Activated naive CD4-positive, alpha-beta T cell treated with anti-CD3 and anti-CD28 coated beads, Interleukin-2, amount 50 U/mL, for 72 hours (primary cell): ENCODE measurements around the gene SSTR3. TPM values are rescaled to one million over a fixed set of nuclear protein-coding genes. Genes with fewer than 3 reads are reported as not detected.
A peak's percentile ranks its signal among the peaks of the same experiment; 100 is the strongest.

ENCODE experiments used
- ATAC-seq, 2 donors: fragments of 150-1000 bp; cut with Tn5 transposase; 2 replicates each; pipeline ENCODE4 v1.10.0; 2021; ENCODE audit warnings: mild to moderate bottlenecking in 2 of 2, moderate library complexity in 2 of 2
- DNase-seq, 2 donors: peaks; one replicate each; pipeline ENCODE4 v3.0.0; 2021 to 2022; ENCODE audit warnings: low spot score in 2 of 2
- H3K27ac Mint-ChIP-seq, 2 donors: one replicate each; pipeline ENCODE4 v1.8.0; 2022; ENCODE audit warnings: mild to moderate bottlenecking in 2 of 2, mixed read lengths in 2 of 2
- H3K36me3 Mint-ChIP-seq, 2 donors: one replicate each; pipeline ENCODE4 v1.8.0; 2022; ENCODE audit warnings: mixed read lengths in 2 of 2
- H3K9me3 Mint-ChIP-seq, 2 donors: one replicate each; pipeline ENCODE4 v1.8.0; 2022; ENCODE audit warnings: mixed read lengths in 2 of 2
- total RNA-seq, 2 donors: library from RNA; stranded (reverse); gene quantifications; one replicate each; pipeline ENCODE4 v1.2.3, GENCODE V29; 2022

Gene SSTR3
- total RNA-seq, 2 donors from 2014 or later: 5.2 to 28.1 TPM

- ATAC-seq (peak; percentile 42 to 46), DNase-seq (peak; percentile 87 to 97)
- H3K9me3 Mint-ChIP-seq: no peaks in the 10 kb centered on the region
Measured at GRCh38 chr22:37198258-37199102, 13.8 kb downstream of the SSTR3 start.

DNA sequence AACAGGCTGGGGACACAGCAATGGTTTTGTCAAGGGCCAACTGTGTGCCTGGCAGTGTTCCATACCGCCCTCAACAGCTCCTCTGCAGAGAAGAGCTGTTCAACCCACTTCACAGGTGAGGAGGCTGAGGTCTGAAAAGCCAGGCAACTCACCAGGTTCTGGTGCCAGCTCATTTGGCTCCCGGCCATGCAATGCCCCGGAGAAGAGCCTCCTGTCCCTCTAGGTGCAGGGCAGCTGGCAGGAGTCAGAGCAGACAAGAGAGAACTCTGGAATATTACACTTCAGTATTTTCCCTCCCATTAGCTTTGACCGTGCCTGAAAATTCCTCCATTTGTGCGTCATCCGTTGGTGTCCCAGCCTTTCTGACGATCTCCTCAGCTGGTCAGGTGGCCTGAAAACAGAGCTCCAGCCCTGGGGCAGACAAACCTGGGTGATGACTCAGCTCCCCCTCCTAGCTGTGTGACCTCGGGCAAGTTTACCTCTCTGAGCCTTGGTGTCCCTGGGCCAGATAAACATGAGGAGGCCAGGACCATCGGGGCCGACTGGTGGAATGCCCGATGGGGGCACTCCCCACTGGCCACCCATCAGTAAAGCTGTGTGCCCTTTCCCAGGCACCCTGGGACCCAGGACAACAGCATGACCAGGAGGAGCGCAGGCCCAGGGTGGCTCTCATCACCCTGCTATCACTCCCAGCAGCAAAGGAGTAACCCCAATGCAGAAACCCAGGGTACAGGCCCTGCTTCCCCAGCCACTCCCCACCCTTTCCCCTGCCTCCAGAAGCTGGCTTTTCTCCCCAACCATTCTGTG is 14.6 kb downstream of the SSTR3 start:
- DNase-seq: no peak
- H3K9me3 Mint-ChIP-seq: no peaks in the 10 kb centered on the region
- peaks cover 9 to 24% of the 10 kb centered on the region in 2 donors for H3K36me3 Mint-ChIP-seq
- H3K27ac Mint-ChIP-seq: peak overlapping the region; percentile 98 to 99
- no peak for ATAC-seq

More at GRCh38 chr22:37198258-37199102, 13.8 kb downstream of the SSTR3 start:
- H3K27ac Mint-ChIP-seq: peak overlapping the region; percentile 98 to 99
- H3K36me3 Mint-ChIP-seq: peaks cover 9 to 20% of the 10 kb centered on the region in 2 donors

DNA sequence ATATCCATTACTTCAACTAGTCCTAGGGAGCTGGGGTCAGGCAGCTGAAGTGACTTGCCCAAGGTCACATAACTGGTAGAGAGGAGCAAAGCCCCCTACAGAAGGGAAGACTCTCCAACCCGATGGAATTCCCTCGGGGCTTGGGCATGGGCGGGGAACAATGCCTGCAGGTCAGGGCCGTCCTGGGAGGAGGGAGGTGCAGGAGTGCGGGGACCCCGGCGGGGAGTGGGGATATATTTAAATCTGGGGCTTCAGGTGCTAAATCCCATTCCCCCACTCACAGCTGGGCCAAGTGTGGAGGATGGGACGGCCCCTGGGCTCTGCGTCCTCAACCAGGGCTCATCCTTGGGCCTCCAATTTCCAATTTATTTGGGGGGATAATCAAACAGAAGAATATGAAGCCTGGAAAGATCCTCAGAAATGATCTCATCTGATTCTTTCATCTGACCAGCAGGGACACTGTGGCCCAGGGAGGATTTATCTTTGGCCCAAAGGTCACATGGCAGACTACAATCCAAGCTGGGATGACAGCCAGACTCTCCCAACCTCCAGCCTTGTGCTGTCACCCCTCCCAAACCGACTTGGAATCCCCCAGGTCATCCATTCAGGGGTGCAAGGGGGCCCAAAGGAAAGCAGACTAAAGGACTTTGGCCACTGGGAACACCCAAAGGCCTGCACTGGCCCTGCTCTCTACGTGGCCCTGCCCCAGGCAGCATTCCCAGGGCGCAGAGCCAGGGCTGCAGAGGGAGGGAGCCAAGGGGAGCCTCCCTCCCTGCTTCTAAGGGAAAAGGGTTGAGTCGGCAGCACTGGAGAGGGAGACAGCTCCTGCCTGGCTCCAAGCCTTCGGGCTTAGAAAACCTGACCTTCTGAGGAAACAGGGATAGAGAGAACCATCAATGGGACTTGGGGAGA is 15.5 kb downstream of the SSTR3 start:
- Mint-ChIP-seq H3K27ac (peak overlapping the region in 1 of 2 donors; percentile 98), H3K9me3 (no peaks in the 10 kb centered on the region), H3K36me3 (peaks cover 9 to 32% of the 10 kb centered on the region in 2 donors)
- ATAC-seq (no peak), DNase-seq (no peak)

GRCh38 chr22:37195921-37196320 is 16.4 kb downstream of the SSTR3 start:
- Mint-ChIP-seq H3K9me3 (no peaks in the 10 kb centered on the region), H3K27ac (peak overlapping the region in 1 of 2 donors; percentile 66), H3K36me3 (peaks cover 9 to 32% of the 10 kb centered on the region in 2 donors)
- DNase-seq (no peak), ATAC-seq (no peak)

- ATAC-seq (no peak), DNase-seq (peak in 1 of 2 donors; percentile 50)
- Mint-ChIP-seq H3K27ac (peak overlapping the region in 1 of 2 donors; percentile 89), H3K36me3 (peaks cover 9 to 33% of the 10 kb centered on the region in 2 donors), H3K9me3 (no peaks in the 10 kb centered on the region)
Measured at GRCh38 chr22:37194750-37195149, 17.5 kb downstream of the SSTR3 start.

- DNase-seq (peak in 1 of 2 donors; percentile 60), ATAC-seq (peak; percentile 42 to 68)
- Mint-ChIP-seq H3K36me3 (peaks cover 9 to 38% of the 10 kb centered on the region in 2 donors), H3K9me3 (no peaks in the 10 kb centered on the region), H3K27ac (peak overlapping the region; percentile 10 to 89)
Measured at GRCh38 chr22:37193629-37194191, 18.6 kb downstream of the SSTR3 start.

DNA sequence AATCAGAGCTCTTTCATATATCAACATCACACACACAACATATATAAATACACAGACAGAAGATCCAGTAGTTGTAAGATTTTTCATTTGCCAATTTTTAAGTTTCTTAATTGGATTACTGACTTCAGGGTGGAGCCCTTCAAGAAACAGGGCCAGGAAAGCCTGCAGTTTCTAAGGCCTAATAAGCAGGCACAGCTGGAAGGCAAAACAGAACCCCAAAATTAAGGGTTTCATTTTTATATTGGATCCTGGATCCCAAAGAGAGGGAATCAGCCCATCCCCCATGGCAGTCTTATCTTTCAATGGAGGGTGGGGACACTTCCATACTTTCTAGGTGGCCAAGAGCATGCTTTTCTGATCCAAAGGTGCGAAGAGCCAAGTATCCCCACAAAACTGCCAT is 19.5 kb downstream of the SSTR3 start:
- H3K36me3 Mint-ChIP-seq: peaks cover 2 to 35% of the 10 kb centered on the region in 2 donors
- H3K27ac Mint-ChIP-seq: peak overlapping the region in 1 of 2 donors; percentile 89
- H3K9me3 Mint-ChIP-seq: no peaks in the 10 kb centered on the region
- DNase-seq (no peak), ATAC-seq (no peak)

- Mint-ChIP-seq H3K36me3 (peaks cover 0 to 35% of the 10 kb centered on the region in 2 donors), H3K9me3 (no peaks in the 10 kb centered on the region), H3K27ac (no peak overlapping the region)
- no peak for ATAC-seq
- no peak for DNase-seq
Measured at GRCh38 chr22:37192204-37192603, 20.1 kb downstream of the SSTR3 start.

DNA sequence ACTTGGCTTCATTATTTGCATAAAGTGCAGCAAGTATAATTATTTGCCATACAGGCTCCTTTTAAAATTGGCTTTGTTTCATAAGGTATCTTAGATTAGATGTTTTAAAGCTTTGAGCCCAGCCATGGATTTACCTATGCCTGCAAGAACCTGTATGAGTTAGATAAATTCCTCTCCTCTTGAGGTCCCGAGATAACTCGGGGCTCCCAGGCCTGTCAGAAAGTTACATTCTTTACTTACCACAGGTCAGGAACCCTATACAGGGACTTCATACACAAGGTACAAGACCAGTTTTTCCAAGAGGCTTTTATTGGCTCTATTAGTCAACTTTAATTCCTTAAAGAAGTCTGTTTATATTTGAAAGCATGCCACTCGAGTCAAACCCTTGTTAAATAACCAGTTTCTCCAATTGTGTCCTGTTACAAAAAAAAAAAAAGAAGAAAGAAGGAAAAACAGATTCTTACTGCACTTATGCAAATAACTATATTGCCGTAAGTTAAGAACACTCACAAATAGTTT is 22.0 kb downstream of the SSTR3 start:
- DNase-seq (no peak), ATAC-seq (no peak)
- no peaks in the 10 kb centered on the region for H3K9me3 Mint-ChIP-seq
- no peak overlapping the region for H3K27ac Mint-ChIP-seq
- H3K36me3 Mint-ChIP-seq: peaks cover 0 to 28% of the 10 kb centered on the region in 2 donors

DNA sequence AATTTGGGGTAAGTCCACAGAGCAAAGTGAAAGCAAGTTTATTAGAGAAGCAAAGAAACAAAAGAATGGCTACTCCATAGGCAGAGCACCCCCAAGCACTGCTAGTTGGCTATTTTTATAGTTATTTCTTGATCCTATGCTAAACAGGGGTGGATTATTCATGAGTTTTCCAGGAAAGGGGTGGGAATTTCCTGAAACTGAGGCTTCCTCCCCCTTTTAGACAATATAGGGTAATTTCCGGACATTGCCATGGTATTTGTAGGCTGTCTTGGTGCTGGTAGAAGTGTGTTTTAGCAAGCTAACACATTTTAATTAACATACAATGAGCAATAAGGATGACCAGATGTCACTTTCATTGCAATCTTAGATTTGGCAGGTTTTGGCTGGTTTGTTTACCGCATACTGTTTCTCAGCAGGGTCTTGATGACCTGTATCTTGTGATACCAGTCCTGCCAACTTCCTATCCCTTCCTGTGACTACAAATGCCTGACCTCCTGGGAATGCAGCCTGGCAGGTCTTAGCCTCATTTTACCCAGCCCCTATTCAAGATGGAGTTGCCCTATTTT is 23.3 kb downstream of the SSTR3 start:
- ATAC-seq: no peak
- Mint-ChIP-seq H3K27ac (no peak overlapping the region), H3K9me3 (no peaks in the 10 kb centered on the region), H3K36me3 (peaks cover 0 to 19% of the 10 kb centered on the region in 2 donors)
- DNase-seq: no peak

GRCh38 chr22:37187891-37188761 is 24.2 kb downstream of the SSTR3 start, which contains the start of gene C1QTNF6:
C1QTNF6 (minus strand) TSS chr22:37188247; CDS start chr22:37188213, 34 bp downstream.
- Mint-ChIP-seq H3K9me3 (no peaks in the 10 kb centered on the region), H3K27ac (no peak within 1 kb of the TSS), H3K36me3 (peaks cover 0 to 19% of the 10 kb centered on the region in 2 donors)
- DNase-seq (no peak), ATAC-seq (no peak)

- no peak for ATAC-seq
- DNase-seq: no peak
- no peaks in the 10 kb centered on the region for H3K9me3 Mint-ChIP-seq
- H3K36me3 Mint-ChIP-seq: peaks cover 0 to 13% of the 10 kb centered on the region in 2 donors
- no peak overlapping the region for H3K27ac Mint-ChIP-seq
Measured at GRCh38 chr22:37187552-37187890, 24.8 kb downstream of the SSTR3 start.

DNA sequence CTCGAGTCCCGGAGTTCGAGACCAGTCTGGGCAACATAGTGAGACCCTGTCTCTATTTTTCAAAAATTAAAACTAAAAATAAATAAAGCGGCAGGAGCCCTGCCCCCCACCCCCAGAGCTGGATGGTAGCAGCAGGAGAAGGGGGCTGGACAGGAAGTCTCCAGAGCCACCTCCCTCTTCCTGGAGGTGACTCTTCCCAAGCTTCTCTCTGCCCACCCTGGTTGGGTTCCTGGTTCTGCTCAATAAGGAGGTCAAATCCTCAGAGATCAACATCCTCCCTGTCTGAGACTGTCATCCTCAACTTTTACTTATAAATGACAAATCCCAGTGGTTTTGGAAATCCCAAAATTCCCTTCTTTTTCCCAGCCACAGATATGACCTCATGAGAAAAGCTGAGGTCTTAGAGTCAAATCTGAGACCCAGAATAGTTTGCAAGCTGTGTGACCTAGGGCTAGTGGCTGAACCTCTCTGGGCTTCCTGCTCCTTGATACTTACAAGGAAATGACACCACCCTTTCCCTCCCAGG is 25.2 kb downstream of the SSTR3 start:
- ATAC-seq (no peak), DNase-seq (no peak)
- Mint-ChIP-seq H3K9me3 (no peaks in the 10 kb centered on the region), H3K27ac (no peak overlapping the region), H3K36me3 (peaks cover 0 to 8% of the 10 kb centered on the region in 2 donors)

DNA sequence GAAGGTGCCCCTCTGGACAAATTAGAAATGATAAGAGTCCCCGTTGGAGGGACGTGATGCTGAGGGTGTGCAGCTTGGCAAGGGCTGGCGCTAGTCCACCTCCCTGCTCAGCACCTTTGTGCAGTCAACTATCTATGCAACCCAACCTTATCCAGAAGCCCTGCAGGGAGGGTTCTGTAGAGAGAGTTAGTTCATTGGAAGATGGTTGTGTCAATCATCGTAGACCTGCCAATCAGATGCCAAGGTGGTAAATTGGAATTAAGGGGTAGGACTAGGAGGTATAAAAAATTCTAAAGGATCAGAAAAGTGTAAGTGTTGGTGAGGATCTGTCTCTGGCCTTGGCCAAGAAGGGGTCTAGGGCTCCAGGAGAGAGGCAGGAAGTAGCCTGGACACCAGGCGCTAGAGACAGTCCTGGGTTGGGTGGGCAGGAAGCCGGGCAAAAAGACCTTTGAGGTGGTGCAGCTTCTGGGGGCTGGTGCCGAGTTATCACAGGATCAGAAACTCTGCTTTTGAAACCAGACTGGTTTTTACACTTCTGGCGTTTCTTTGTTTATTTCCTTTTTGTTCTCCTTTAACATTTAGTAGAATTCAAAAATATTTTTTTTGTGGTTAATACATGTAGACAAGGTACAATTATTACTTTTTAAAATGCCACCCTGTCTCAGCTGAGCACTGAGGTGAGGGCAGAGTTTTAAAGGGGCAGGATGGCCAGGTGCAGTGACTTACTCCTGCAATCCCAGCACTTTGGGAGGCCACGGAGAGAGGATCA is 25.9 kb downstream of the SSTR3 start:
- H3K9me3 Mint-ChIP-seq: no peaks in the 10 kb centered on the region
- peak overlapping the region; percentile 6 to 70 for H3K27ac Mint-ChIP-seq
- DNase-seq (peak in 1 of 2 donors; percentile 42), ATAC-seq (peak; percentile 64 to 66)
- peaks cover 0 to 7% of the 10 kb centered on the region in 2 donors for H3K36me3 Mint-ChIP-seq
